T-cell (primary cell): ENCODE results near the gene BABAM2. TPM values are rescaled to one million over a fixed set of nuclear protein-coding genes. Genes with fewer than 3 reads are reported as not detected.

Experiments used
- ATAC-seq, 4 experiments: fragments of 200-7000 bp in 3 of 4; fragments of 150-1000 bp in 1 of 4; cut with Tn5 transposase; replicated peaks in 1 of 4; 1 replicate in 3 of 4; 2 replicates in 1 of 4; pipeline ENCODE4 v1.10.0; 2021; ENCODE audit warnings: moderate library complexity in 3 of 4, mild to moderate bottlenecking in 2 of 4, moderate number of reproducible peaks in 1 of 4
- CTCF ChIA-PET, 2 donors: fragments of 300-600 bp; sonication (Branson Sonifier 250); formaldehyde crosslinking; loops; one replicate each; lab custom pipeline; 2022; ENCODE audit warnings: antibody characterized with exemption in 2 of 2; lab: Charles Lee
- POLR2A ChIA-PET, 2 donors: fragments of 300-600 bp; sonication (Branson Sonifier 250); formaldehyde crosslinking; loops; one replicate each; lab custom pipeline; 2022; ENCODE audit warnings: antibody characterized with exemption in 2 of 2; lab: Charles Lee
- DNase-seq, 35 experiments: peaks; one replicate each; pipeline versions ENCODE4 v3.0.0 to v3.0.0-alpha.2; 2013 to 2023
- H3K27ac ChIP-seq: one replicate; pipeline ENCODE4 v1.5.1; 2013; ENCODE audit warnings: low read length
- H3K27me3 ChIP-seq, 2 experiments: replicated peaks in 1 of 2; 1 replicate in 1 of 2; 2 replicates in 1 of 2; pipeline versions ENCODE4 v1.6.1 to v1.7.0; 2013; ENCODE audit warnings: low read length in 1 of 2, mixed read lengths in 1 of 2; ENCODE audit not compliant: control insufficient read depth in 2 of 2, insufficient read depth in 2 of 2; ENCODE audit errors: extremely low read depth in 1 of 2
- H3K36me3 ChIP-seq, 2 donors: 1 replicate in 1 of 2; 2 replicates in 1 of 2; pipeline versions ENCODE4 v1.6.1 to v1.7.0; 2013; ENCODE audit warnings: low read length in 1 of 2; ENCODE audit not compliant: control insufficient read depth in 2 of 2, insufficient read depth in 1 of 2; ENCODE audit errors: extremely low read depth in 1 of 2
- H3K4me1 ChIP-seq, 2 experiments: 1 replicate in 1 of 2; 2 replicates in 1 of 2; pipeline versions ENCODE4 v1.6.1 to v1.7.0; 2013; ENCODE audit warnings: low read length in 2 of 2, mixed read lengths in 1 of 2; ENCODE audit not compliant: insufficient read depth in 2 of 2, control insufficient read depth in 1 of 2; ENCODE audit errors: extremely low read depth in 1 of 2
- H3K4me3 ChIP-seq, 2 donors: 1 replicate in 1 of 2; 2 replicates in 1 of 2; pipeline versions ENCODE4 v1.5.1 to v1.7.0; 2013; ENCODE audit warnings: mild to moderate bottlenecking in 2 of 2, low read length in 1 of 2, moderate library complexity in 1 of 2; ENCODE audit not compliant: control insufficient read depth in 1 of 2; ENCODE audit errors: extremely low read depth in 1 of 2
- H3K9me3 ChIP-seq: 2 replicates; pipeline ENCODE4 v1.7.0; 2013
- H3K27ac Mint-ChIP-seq, 2 donors: one replicate each; pipeline ENCODE4 v1.8.0; 2020 to 2021; ENCODE audit warnings: mild to moderate bottlenecking in 2 of 2, mixed read lengths in 2 of 2
- H3K27me3 Mint-ChIP-seq, 2 donors: one replicate each; pipeline ENCODE4 v1.8.0; 2021 to 2022; ENCODE audit warnings: mixed read lengths in 2 of 2
- H3K36me3 Mint-ChIP-seq: one replicate; pipeline ENCODE4 v1.8.0; 2021; ENCODE audit warnings: mixed read lengths
- H3K4me1 Mint-ChIP-seq, 3 donors: one replicate each; pipeline ENCODE4 v1.8.0; 2020 to 2022; ENCODE audit warnings: mixed read lengths in 3 of 3, mild to moderate bottlenecking in 1 of 3
- H3K4me3 Mint-ChIP-seq, 3 donors: one replicate each; pipeline ENCODE4 v1.8.0; 2020 to 2022; ENCODE audit warnings: mild to moderate bottlenecking in 3 of 3, mixed read lengths in 3 of 3, moderate library complexity in 3 of 3
- H3K9me3 Mint-ChIP-seq, 3 donors: one replicate each; pipeline ENCODE4 v1.8.0; 2020 to 2022; ENCODE audit warnings: mixed read lengths in 3 of 3
- WGBS: methylation state at CpG from one replicate; pipeline ENCODE4 v1.1.5; 2013; ENCODE audit warnings: missing lambda C conversion rate; ENCODE audit not compliant: insufficient coverage; 5-methylcytosine and 5-hydroxymethylcytosine counted together
- total RNA-seq, 35 experiments: library from RNA in 6 of 35; stranded (reverse) in 6 of 35; fragments of 120-200 nt in 1 of 35; gene quantifications; one replicate each; pipeline versions ENCODE4 v1.2.1 to v1.2.4 and lab custom pipeline; 2013 to 2026

BABAM2 gene
- total RNA-seq, 5 donors from 2014 or later (not counting 1 experiment from before 2014, with no cell fraction given) = 28.4 to 45.2 (median 37.4) TPM

GRCh38 chr2:28268386-28268785 is 377.9 kb downstream of the BABAM2 start:
- no peaks in the 10 kb centered on the region for H3K27me3 Mint-ChIP-seq
- Histone ChIP-seq H3K36me3 (peaks cover 0 to 2% of the 10 kb centered on the region in 2 donors), H3K27ac (no peak overlapping the region), H3K9me3 (no peaks in the 10 kb centered on the region), H3K27me3 (no peaks in the 10 kb centered on the region), H3K4me3 (no peak overlapping the region), H3K4me1 (peaks cover 0 to 18% of the 10 kb centered on the region in 2 experiments)
- H3K27ac Mint-ChIP-seq = no peak overlapping the region
- H3K4me1 Mint-ChIP-seq = peaks cover 17 to 34% (median 24%) of the 10 kb centered on the region in 3 donors
- DNase-seq (no peak), ATAC-seq (no peak)
- peaks cover 46% of the 10 kb centered on the region for H3K36me3 Mint-ChIP-seq
- no peak overlapping the region for H3K4me3 Mint-ChIP-seq
- H3K9me3 Mint-ChIP-seq = no peaks in the 10 kb centered on the region
- ChIA-PET CTCF (interaction anchor here in 1 of 2 donors (0.5 kb wide), 1 partner anchor 374 kb away, joined by 5 read pairs; no protein-coding TSS in a partner anchor), POLR2A (no interaction called here)
- WGBS = 100% methylated on average over 1 of the region's 4 CpGs

- H3K4me3 ChIP-seq = no peak overlapping the region
- no peaks in the 10 kb centered on the region for H3K27me3 ChIP-seq
- Mint-ChIP-seq H3K27me3 (no peaks in the 10 kb centered on the region), H3K9me3 (no peaks in the 10 kb centered on the region), H3K4me1 (peaks cover 17 to 42% (median 24%) of the 10 kb centered on the region in 3 donors), H3K36me3 (peaks cover 44% of the 10 kb centered on the region), H3K27ac (no peak overlapping the region), H3K4me3 (no peak overlapping the region)
- ChIA-PET CTCF (no interaction called here), POLR2A (no interaction called here)
- DNase-seq (no peak), ATAC-seq (no peak)
- no peaks in the 10 kb centered on the region for H3K9me3 ChIP-seq
- peaks cover 0 to 2% of the 10 kb centered on the region in 2 donors for H3K36me3 ChIP-seq
- H3K27ac ChIP-seq = no peak overlapping the region
- 88% methylated on average over 1 of the region's 4 CpGs for whole genome bisulfite sequencing
- H3K4me1 ChIP-seq = peaks cover 0 to 24% of the 10 kb centered on the region in 2 experiments
Measured at GRCh38 chr2:28269019-28269784, 378.7 kb downstream of the BABAM2 start.

- POLR2A ChIA-PET = no interaction called here
- CTCF ChIA-PET = interaction anchor here in 1 of 2 donors (0.9 kb wide), 1 partner anchor 62 kb away, joined by 3 read pairs; no protein-coding TSS in a partner anchor
- H3K27ac ChIP-seq = no peak overlapping the region
Measured at GRCh38 chr2:28270456-28271152, 380.1 kb downstream of the BABAM2 start.

DNA sequence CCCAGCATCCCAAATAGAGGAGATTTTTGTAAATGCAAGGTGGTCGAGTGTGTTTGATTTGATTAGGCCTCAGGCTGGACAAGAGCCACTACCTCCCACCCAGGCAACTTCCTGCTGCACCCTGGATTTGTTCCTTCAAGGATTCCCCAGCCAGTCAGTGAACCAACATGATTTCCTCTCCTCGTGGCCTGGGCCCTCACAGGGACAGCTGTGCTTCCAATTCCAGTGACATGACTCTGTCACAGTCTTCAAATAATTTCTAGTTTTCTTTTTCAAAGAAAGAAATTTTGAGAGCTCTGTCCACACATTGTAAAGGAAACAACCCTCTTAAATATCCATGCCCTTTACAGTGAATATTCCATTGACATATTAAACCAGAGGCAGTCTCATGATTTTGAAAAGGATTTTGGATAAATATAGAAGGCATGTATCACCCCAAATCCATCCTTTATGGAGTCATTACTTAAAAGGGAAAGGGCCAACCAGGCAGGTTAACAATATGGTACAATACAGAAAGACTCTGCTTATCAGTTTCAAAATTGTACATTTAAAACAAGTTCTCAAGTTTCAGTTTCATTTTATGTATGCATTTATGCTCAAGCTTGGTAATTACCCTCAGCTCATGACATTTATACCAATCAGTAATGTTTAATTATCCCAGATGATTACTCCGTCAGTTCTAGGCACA is 380.8 kb downstream of the BABAM2 start:
- H3K4me1 ChIP-seq = peaks cover 0 to 24% of the 10 kb centered on the region in 2 experiments
- H3K4me3 ChIP-seq = no peak overlapping the region
- Mint-ChIP-seq H3K4me3 (no peak overlapping the region), H3K27me3 (no peaks in the 10 kb centered on the region), H3K36me3 (peaks cover 40% of the 10 kb centered on the region), H3K9me3 (no peaks in the 10 kb centered on the region), H3K4me1 (peaks cover 24 to 58% (median 29%) of the 10 kb centered on the region in 3 donors), H3K27ac (no peak overlapping the region)
- ATAC-seq (no peak), DNase-seq (no peak)
- 40% methylated on average over 1 of the region's 3 CpGs for WGBS
- no peaks in the 10 kb centered on the region for H3K9me3 ChIP-seq
- no peak overlapping the region for H3K27ac ChIP-seq
- peaks cover 0 to 2% of the 10 kb centered on the region in 2 donors for H3K36me3 ChIP-seq
- ChIA-PET POLR2A (interaction anchor here in 1 of 2 donors (0.6 kb wide), 1 partner anchor 117 kb away, joined by 3 read pairs; no protein-coding TSS in a partner anchor), CTCF (no interaction called here)
- H3K27me3 ChIP-seq = no peaks in the 10 kb centered on the region

More at GRCh38 chr2:28270456-28271152, 380.1 kb downstream of the BABAM2 start:
- no peak for DNase-seq
- H3K4me3 ChIP-seq = no peak overlapping the region
- H3K36me3 ChIP-seq = peaks cover 0 to 2% of the 10 kb centered on the region in 2 donors
- H3K9me3 Mint-ChIP-seq = no peaks in the 10 kb centered on the region
- no peaks in the 10 kb centered on the region for H3K9me3 ChIP-seq
- H3K27me3 Mint-ChIP-seq = no peaks in the 10 kb centered on the region
- no peaks in the 10 kb centered on the region for H3K27me3 ChIP-seq
- ATAC-seq = no peak
- WGBS = 100% methylated on average over 4 of the region's 6 CpGs
- peaks cover 0 to 24% of the 10 kb centered on the region in 2 experiments for H3K4me1 ChIP-seq
- no peak overlapping the region for H3K4me3 Mint-ChIP-seq
- peaks cover 24 to 52% (median 24%) of the 10 kb centered on the region in 3 donors for H3K4me1 Mint-ChIP-seq
- no peak overlapping the region for H3K27ac Mint-ChIP-seq
- H3K36me3 Mint-ChIP-seq = peaks cover 41% of the 10 kb centered on the region

DNA sequence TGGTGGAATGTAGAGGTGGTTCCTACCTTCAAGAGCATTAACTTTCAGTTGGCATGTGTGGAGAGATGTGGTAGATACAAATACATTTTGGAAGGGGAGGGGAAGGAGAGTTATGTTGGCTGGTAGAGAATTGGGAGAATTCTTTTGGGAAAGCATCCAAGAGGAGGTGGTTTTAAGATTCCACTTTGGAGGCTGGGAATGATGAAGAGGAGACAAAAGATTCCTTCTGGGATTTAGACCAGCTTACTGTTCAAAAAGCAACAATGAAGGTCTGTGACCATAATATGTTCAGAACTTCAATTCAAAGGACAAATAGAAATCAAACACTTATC is 381.4 kb downstream of the BABAM2 start:
- Mint-ChIP-seq H3K9me3 (no peaks in the 10 kb centered on the region), H3K4me3 (no peak overlapping the region), H3K4me1 (peaks cover 24 to 59% (median 29%) of the 10 kb centered on the region in 3 donors), H3K36me3 (peaks cover 40% of the 10 kb centered on the region), H3K27ac (no peak overlapping the region), H3K27me3 (no peaks in the 10 kb centered on the region)
- H3K36me3 ChIP-seq = peaks cover 0 to 2% of the 10 kb centered on the region in 2 donors
- no peaks in the 10 kb centered on the region for H3K9me3 ChIP-seq
- no peak overlapping the region for H3K27ac ChIP-seq
- no peak for DNase-seq
- H3K4me1 ChIP-seq = peaks cover 0 to 21% of the 10 kb centered on the region in 2 experiments
- ChIA-PET CTCF (no interaction called here), POLR2A (interaction anchor here in 1 of 2 donors (0.6 kb wide), 2 partner anchors 117 to 417 kb away, joined by 3 to 6 read pairs; no protein-coding TSS in a partner anchor)
- ATAC-seq = no peak
- H3K4me3 ChIP-seq = no peak overlapping the region
- no peaks in the 10 kb centered on the region for H3K27me3 ChIP-seq

DNA sequence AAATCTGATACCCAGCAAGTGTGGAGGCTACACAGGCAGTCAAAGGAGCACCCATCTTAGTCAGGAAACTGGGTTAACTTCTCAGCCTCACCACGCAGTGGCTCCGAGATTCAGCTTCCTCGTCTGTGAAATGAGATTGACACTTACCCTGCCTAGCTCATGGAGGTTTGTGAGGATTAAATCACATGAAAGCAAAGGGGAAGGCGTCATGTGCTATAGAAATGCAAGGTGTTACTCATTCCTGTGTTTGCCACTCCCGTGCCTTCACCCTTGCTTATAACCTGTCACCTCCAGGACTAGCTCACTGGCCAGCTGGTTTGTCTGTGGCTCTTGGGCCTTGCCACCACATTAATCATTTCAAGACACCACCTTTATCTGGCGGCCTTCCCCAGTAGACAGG is 383.2 kb downstream of the BABAM2 start:
- ChIA-PET POLR2A (no interaction called here), CTCF (interaction anchor here in 1 of 2 donors (0.6 kb wide), 1 partner anchor 728 kb away, joined by 3 read pairs; no protein-coding TSS in a partner anchor)
- Histone ChIP-seq H3K27me3 (no peaks in the 10 kb centered on the region), H3K9me3 (no peaks in the 10 kb centered on the region), H3K27ac (no peak overlapping the region), H3K4me3 (no peak overlapping the region), H3K36me3 (peaks cover 0 to 2% of the 10 kb centered on the region in 2 donors), H3K4me1 (peaks cover 0 to 14% of the 10 kb centered on the region in 2 experiments)
- H3K4me3 Mint-ChIP-seq = no peak overlapping the region
- peaks cover 45% of the 10 kb centered on the region for H3K36me3 Mint-ChIP-seq
- no peaks in the 10 kb centered on the region for H3K27me3 Mint-ChIP-seq
- no peaks in the 10 kb centered on the region for H3K9me3 Mint-ChIP-seq
- 86% methylated on average over 6 of the region's 6 CpGs for WGBS
- no peak overlapping the region for H3K27ac Mint-ChIP-seq
- DNase-seq = peak in 3 of 35 experiments; percentile 13 to 33 (median 20)
- ATAC-seq = no peak
- peaks cover 15 to 52% (median 29%) of the 10 kb centered on the region in 3 donors for H3K4me1 Mint-ChIP-seq
